HL-60 (cell line): ENCODE data around the gene PRODH2.

Source experiments
- POLR2AphosphoS5 ChIP-seq: IDR thresholded peaks from 2 replicates; pipeline ENCODE4 v1.6.1; 2012; ENCODE audit warnings: low read depth
- TF ChIP-seq, protein P1 (sequence below): IDR thresholded peaks from one replicate; pipeline ENCODE4 v1.5.1; 2011; ENCODE audit warnings: low read length, control low read depth, inconsistent platforms; ENCODE audit not compliant: insufficient read depth

DNA sequence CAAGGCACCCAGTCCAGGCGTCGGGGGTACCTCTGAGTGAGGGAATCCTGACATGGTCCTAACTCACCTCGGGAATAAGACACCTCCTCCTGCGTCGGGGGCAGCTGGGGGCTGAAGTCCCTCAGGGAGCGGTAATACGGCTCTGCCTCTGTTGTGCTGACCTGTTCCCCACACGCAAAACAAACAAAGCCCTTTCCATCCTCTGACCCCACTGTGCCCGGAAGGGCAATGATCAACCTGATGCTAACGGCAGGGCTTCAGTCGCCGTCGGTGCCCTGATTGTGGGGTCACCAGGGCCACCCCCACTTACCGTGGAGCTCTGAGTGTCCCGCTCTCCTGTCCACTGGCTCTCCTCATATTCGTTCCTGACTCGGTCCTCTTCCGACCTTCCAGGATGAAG, 18.3 kb upstream of the PRODH2 start:
- TF ChIP-seq, protein P1, sequence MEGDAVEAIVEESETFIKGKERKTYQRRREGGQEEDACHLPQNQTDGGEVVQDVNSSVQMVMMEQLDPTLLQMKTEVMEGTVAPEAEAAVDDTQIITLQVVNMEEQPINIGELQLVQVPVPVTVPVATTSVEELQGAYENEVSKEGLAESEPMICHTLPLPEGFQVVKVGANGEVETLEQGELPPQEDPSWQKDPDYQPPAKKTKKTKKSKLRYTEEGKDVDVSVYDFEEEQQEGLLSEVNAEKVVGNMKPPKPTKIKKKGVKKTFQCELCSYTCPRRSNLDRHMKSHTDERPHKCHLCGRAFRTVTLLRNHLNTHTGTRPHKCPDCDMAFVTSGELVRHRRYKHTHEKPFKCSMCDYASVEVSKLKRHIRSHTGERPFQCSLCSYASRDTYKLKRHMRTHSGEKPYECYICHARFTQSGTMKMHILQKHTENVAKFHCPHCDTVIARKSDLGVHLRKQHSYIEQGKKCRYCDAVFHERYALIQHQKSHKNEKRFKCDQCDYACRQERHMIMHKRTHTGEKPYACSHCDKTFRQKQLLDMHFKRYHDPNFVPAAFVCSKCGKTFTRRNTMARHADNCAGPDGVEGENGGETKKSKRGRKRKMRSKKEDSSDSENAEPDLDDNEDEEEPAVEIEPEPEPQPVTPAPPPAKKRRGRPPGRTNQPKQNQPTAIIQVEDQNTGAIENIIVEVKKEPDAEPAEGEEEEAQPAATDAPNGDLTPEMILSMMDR, result no peak
- no peak for TF ChIP-seq POLR2AphosphoS5
